K562 (cell line): ENCODE results near the gene DHCR24. TPM values are rescaled to one million over a fixed set of nuclear protein-coding genes. Genes with fewer than 3 reads are reported as not detected.

ENCODE experiments used
- ASH1L ChIP-seq: fragments of 450-650 bp; IDR thresholded peaks from 2 replicates; pipeline ENCODE4 v1.6.1; 2018; ENCODE audit warnings: borderline replicate concordance, mild to moderate bottlenecking, low read depth; ENCODE audit not compliant: partially characterized antibody
- CHD1 ChIP-seq: fragments of 200-600 bp; sonication (generic); IDR thresholded peaks from one replicate; pipeline ENCODE4 v1.6.1; 2012; ENCODE audit warnings: mild to moderate bottlenecking, moderate library complexity, low read length, inconsistent platforms
- DPF2 ChIP-seq: fragments of 450-650 bp; IDR thresholded peaks from 2 replicates; pipeline ENCODE4 v1.6.1; 2016
- EGR1 ChIP-seq: fragments of 450-650 bp; conservative IDR thresholded peaks from 2 replicates; pipeline ENCODE4 v1.6.1; 2017; ENCODE audit warnings: mild to moderate bottlenecking
- HDAC1 ChIP-seq, 2 experiments: fragments of 450-650 bp; IDR thresholded peaks; 2 replicates each; pipeline ENCODE4 v1.6.1; 2016 to 2017; ENCODE audit warnings: inconsistent platforms in 1 of 2, mild to moderate bottlenecking in 1 of 2, moderate library complexity in 1 of 2
- MXI1 ChIP-seq: IDR thresholded peaks from 2 replicates; pipeline ENCODE4 v1.6.1; 2011; ENCODE audit warnings: low read depth, mild to moderate bottlenecking, improper control_type of control experiment, low read length
- NFIC ChIP-seq: fragments of 450-650 bp; IDR thresholded peaks from 2 replicates; pipeline ENCODE4 v1.6.1; 2017; ENCODE audit warnings: mild to moderate bottlenecking, inconsistent platforms
- RBFOX2 ChIP-seq: fragments of 200-400 bp; formaldehyde crosslinking; IDR thresholded peaks from 2 replicates; pipeline ENCODE4 v1.6.1; 2017; ENCODE audit warnings: low read depth, mild to moderate bottlenecking, low read length, moderate library complexity
- RBM25 ChIP-seq: fragments of 200-400 bp; formaldehyde crosslinking; IDR thresholded peaks from 2 replicates; pipeline ENCODE4 v1.6.1; 2018; ENCODE audit warnings: low read length, low read depth, moderate library complexity; ENCODE audit not compliant: severe bottlenecking
- SMARCA4 ChIP-seq: fragments of 450-650 bp; IDR thresholded peaks from 2 replicates; pipeline ENCODE4 v1.6.1; 2016
- SP2 ChIP-seq: IDR thresholded peaks from 2 replicates; pipeline ENCODE4 v1.6.1; 2011; ENCODE audit warnings: mild to moderate bottlenecking, low read depth, low read length, moderate library complexity; ENCODE audit not compliant: poor library complexity, severe bottlenecking; ENCODE audit errors: extremely low read depth
- ZFX ChIP-seq: sonication (generic); formaldehyde crosslinking; IDR thresholded peaks from 2 replicates; pipeline ENCODE4 v1.8.0; 2022; ENCODE audit warnings: mild to moderate bottlenecking, missing genetic modification reagents, moderate library complexity
- ZNF282 ChIP-seq: sonication (generic); formaldehyde crosslinking; IDR thresholded peaks from 2 replicates; pipeline ENCODE4 v1.8.1; 2023; ENCODE audit warnings: missing genetic modification reagents
- ZNF431 ChIP-seq: sonication (generic); formaldehyde crosslinking; IDR thresholded peaks from 2 replicates; pipeline ENCODE4 v1.8.0; 2022; ENCODE audit warnings: mild to moderate bottlenecking, missing genetic modification reagents
- polyA plus RNA-seq, 8 experiments: library from polyadenylated mRNA; depleted of rRNA in 4 of 8; stranded (reverse) in 5 of 8; unstranded in 3 of 8; fragments of >200 nt; fragmentation: Nextera tagmentation in 2 of 8; fragmentation: Illumina TruSeq in 1 of 8; extraction: Ambion mirVana in 2 of 8; extraction: Trizol in 1 of 8; gene quantifications; 2 replicates each; pipeline versions ENCODE4 v1.2.1 to v1.2.3, GENCODE V29; 2011 to 2014; ENCODE audit warnings: inconsistent platforms in 1 of 8, missing spikeins in 1 of 8
- total RNA-seq, 7 experiments: library from RNA; depleted of rRNA in 6 of 7; stranded (reverse); fragments of >200 nt in 6 of 7; fragmentation: Illumina TruSeq in 2 of 7; extraction: Trizol in 2 of 7; gene quantifications; 2 replicates each; pipeline versions ENCODE4 v1.2.1 to v1.2.3, GENCODE V29; 2011 to 2021; ENCODE audit warnings: low replicate concordance in 1 of 7
- TF ChIP-seq, protein P1 (sequence below): fragments of 250-450 bp; sonication (Bioruptor Pico); IDR thresholded peaks from 2 replicates; pipeline ENCODE4 v1.4.0; 2020
- TF ChIP-seq, protein P2 (sequence below): fragments of 450-650 bp; conservative IDR thresholded peaks from 2 replicates; pipeline ENCODE4 v1.6.1; 2016; ENCODE audit warnings: missing genetic modification characterization, low read depth, mild to moderate bottlenecking, control low read depth, missing compliant biosample characterization
- TF ChIP-seq, protein P3 (sequence below), 2 experiments: fragments of 450-650 bp; conservative IDR thresholded peaks; 2 replicates each; pipeline ENCODE4 v1.6.1; 2017; ENCODE audit warnings: mild to moderate bottlenecking in 2 of 2, moderate library complexity in 2 of 2

The DHCR24 gene
- total and polyA plus RNA-seq, 9 of the 15 experiments (the other 6 are each of a cell fraction or from before 2014, with no cell fraction given): 23.4 to 161 (median 79.9) TPM

DNA sequence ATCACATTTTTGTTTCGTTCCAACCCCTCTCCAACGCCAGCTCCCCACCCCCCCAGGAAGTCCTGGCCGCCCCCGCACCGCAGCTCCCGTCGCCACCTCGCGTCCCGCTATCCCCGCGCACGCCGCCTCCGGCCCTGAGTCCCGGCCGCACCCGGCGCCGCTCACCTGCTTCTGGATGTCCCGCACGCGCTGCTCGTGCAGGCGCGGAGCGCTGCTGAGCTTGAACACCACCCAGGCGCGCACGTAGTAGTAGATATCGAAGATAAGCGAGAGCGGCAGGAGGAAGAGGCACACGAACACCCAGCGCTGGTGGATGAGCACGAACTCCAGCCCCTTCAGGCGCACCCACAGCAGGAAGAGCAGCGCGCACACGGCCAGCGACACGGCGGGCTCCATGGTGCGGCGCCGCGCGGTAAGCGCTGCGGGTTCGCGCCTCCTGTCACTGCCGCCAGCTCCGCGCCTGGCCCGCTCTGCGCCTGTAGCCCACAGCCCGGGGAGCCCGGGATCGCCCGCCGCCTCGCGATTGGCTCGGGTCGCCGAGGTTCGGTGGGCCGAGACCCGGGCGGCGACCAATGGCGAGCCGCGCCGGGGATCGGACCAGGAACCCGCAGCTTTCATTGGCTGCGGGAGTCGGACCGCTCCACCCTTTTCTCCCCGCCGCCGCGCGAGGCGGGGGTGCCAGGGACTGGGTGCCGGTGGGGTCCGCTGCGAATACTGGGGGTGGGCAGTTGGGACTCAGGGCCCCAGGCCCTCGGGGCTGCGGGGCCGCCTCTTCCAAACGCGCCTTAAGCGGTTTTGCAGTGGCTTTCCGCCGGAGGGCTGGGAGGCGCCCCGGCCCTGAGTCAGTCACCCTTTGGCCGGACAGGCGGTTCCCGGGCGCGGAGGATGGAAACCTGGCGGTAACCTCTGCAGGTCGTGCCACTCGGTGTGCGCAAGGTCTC lies at the start of gene DHCR24 (continued):
- TF ChIP-seq EGR1 (peak; percentile 97), ASH1L (peak; percentile 71), SP2 (peak; percentile 45), RBM25 (peak; percentile 100), DPF2 (peak; percentile 8; the same call in 1 of the 2 replicates), SMARCA4 (peak; percentile 37), CHD1 (no peak), MXI1 (peak; percentile 36; the same call in 1 of the 2 replicates), ZNF282 (peak; percentile 42; the same call in 1 of the 2 replicates), NFIC (peak; percentile 60), ZFX (peak; percentile 57), HDAC1 (IDR thresholded peaks at IDR 0.05) (peak in 1 of 2 experiments; percentile 78; a peak in 1 of 4 replicates), RBFOX2 (peak; percentile 89), ZNF431 (peak; percentile 58; the same call in 1 of the 2 replicates)
- TF ChIP-seq, protein P1, sequence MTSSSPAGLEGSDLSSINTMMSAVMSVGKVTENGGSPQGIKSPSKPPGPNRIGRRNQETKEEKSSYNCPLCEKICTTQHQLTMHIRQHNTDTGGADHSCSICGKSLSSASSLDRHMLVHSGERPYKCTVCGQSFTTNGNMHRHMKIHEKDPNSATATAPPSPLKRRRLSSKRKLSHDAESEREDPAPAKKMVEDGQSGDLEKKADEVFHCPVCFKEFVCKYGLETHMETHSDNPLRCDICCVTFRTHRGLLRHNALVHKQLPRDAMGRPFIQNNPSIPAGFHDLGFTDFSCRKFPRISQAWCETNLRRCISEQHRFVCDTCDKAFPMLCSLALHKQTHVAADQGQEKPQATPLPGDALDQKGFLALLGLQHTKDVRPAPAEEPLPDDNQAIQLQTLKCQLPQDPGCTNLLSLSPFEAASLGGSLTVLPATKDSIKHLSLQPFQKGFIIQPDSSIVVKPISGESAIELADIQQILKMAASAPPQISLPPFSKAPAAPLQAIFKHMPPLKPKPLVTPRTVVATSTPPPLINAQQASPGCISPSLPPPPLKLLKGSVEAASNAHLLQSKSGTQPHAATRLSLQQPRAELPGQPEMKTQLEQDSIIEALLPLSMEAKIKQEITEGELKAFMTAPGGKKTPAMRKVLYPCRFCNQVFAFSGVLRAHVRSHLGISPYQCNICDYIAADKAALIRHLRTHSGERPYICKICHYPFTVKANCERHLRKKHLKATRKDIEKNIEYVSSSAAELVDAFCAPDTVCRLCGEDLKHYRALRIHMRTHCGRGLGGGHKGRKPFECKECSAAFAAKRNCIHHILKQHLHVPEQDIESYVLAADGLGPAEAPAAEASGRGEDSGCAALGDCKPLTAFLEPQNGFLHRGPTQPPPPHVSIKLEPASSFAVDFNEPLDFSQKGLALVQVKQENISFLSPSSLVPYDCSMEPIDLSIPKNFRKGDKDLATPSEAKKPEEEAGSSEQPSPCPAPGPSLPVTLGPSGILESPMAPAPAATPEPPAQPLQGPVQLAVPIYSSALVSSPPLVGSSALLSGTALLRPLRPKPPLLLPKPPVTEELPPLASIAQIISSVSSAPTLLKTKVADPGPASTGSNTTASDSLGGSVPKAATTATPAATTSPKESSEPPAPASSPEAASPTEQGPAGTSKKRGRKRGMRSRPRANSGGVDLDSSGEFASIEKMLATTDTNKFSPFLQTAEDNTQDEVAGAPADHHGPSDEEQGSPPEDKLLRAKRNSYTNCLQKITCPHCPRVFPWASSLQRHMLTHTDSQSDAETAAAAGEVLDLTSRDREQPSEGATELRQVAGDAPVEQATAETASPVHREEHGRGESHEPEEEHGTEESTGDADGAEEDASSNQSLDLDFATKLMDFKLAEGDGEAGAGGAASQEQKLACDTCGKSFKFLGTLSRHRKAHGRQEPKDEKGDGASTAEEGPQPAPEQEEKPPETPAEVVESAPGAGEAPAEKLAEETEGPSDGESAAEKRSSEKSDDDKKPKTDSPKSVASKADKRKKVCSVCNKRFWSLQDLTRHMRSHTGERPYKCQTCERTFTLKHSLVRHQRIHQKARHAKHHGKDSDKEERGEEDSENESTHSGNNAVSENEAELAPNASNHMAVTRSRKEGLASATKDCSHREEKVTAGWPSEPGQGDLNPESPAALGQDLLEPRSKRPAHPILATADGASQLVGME: peak; percentile 64; the same call in 1 of the 2 replicates
- TF ChIP-seq, protein P2, sequence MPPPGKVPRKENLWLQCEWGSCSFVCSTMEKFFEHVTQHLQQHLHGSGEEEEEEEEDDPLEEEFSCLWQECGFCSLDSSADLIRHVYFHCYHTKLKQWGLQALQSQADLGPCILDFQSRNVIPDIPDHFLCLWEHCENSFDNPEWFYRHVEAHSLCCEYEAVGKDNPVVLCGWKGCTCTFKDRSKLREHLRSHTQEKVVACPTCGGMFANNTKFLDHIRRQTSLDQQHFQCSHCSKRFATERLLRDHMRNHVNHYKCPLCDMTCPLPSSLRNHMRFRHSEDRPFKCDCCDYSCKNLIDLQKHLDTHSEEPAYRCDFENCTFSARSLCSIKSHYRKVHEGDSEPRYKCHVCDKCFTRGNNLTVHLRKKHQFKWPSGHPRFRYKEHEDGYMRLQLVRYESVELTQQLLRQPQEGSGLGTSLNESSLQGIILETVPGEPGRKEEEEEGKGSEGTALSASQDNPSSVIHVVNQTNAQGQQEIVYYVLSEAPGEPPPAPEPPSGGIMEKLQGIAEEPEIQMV (tag): peak; percentile 100
- TF ChIP-seq, protein P3, sequence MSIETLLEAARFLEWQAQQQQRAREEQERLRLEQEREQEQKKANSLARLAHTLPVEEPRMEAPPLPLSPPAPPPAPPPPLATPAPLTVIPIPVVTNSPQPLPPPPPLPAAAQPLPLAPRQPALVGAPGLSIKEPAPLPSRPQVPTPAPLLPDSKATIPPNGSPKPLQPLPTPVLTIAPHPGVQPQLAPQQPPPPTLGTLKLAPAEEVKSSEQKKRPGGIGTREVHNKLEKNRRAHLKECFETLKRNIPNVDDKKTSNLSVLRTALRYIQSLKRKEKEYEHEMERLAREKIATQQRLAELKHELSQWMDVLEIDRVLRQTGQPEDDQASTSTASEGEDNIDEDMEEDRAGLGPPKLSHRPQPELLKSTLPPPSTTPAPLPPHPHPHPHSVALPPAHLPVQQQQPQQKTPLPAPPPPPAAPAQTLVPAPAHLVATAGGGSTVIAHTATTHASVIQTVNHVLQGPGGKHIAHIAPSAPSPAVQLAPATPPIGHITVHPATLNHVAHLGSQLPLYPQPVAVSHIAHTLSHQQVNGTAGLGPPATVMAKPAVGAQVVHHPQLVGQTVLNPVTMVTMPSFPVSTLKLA (conservative IDR thresholded peaks at IDR 0.05): peak; percentile 79 to 88
